ENCODE data around the gene AMZ2.

GRCh38 chr17:68248199-68248825, 469 bp downstream of the AMZ2 start:
- TF ChIP-seq EZH2phosphoT487 (IDR thresholded peaks at IDR 0.05; ENCODE audit: unreplicated experiment) (no peak), EZH2 (IDR thresholded peaks at IDR 0.05; ENCODE audit: low read depth, unreplicated experiment) (no peak), REST (IDR thresholded peaks at IDR 0.05; ENCODE audit: unreplicated experiment) (no peak)

Data from GM23338 (cell line).